H1 (cell line): ENCODE results near the gene DNAJC16. TPM values are rescaled to one million over a fixed set of nuclear protein-coding genes. Genes with fewer than 3 reads are reported as not detected.

Experiments used
- BCL11A ChIP-seq, 2 experiments: IDR thresholded peaks; one replicate each; pipeline ENCODE4 v1.6.1; 2011; ENCODE audit warnings: low read depth in 2 of 2, low read length in 2 of 2, mild to moderate bottlenecking in 2 of 2
- CEBPB ChIP-seq: IDR thresholded peaks from 2 replicates; pipeline ENCODE4 v1.6.1; 2012; ENCODE audit warnings: low read depth, low read length
- GTF2F1 ChIP-seq: IDR thresholded peaks from 2 replicates; pipeline ENCODE4 v1.6.1; 2012; ENCODE audit warnings: low read depth, low read length, improper control_type of control experiment, borderline replicate concordance
- HDAC2 ChIP-seq, 2 experiments: fragments of 300-600 bp in 1 of 2; sonication (generic) in 1 of 2; IDR thresholded peaks; 2 replicates each; pipeline ENCODE4 v1.6.1; 2011 to 2012; ENCODE audit warnings: low read depth in 2 of 2, low read length in 2 of 2, mild to moderate bottlenecking in 2 of 2, moderate library complexity in 2 of 2, borderline replicate concordance in 1 of 2, inconsistent platforms in 1 of 2
- KDM4A ChIP-seq: IDR thresholded peaks from one replicate; pipeline ENCODE4 v1.7.1; 2012; ENCODE audit warnings: low read depth, mild to moderate bottlenecking, moderate library complexity, low read length, inconsistent platforms; ENCODE audit not compliant: severe bottlenecking
- RXRA ChIP-seq: IDR thresholded peaks from 2 replicates; pipeline ENCODE4 v1.6.1; 2011; ENCODE audit warnings: low read depth, mild to moderate bottlenecking, low read length, moderate library complexity; ENCODE audit not compliant: insufficient read depth
- TAF7 ChIP-seq: optimal IDR thresholded peaks from 2 replicates; pipeline ENCODE3; 2011; ENCODE audit warnings: low read depth, mild to moderate bottlenecking, inconsistent platforms, low read length, moderate library complexity, borderline replicate concordance
- polyA plus RNA-seq, 7 experiments: library from polyadenylated mRNA; depleted of rRNA in 3 of 7; stranded (reverse) in 5 of 7; unstranded in 2 of 7; fragments of >200 nt in 5 of 7; fragments of 200-250 nt in 2 of 7; gene quantifications; 1 replicate in 5 of 7; 2 replicates in 1 of 7; 4 replicates in 1 of 7; pipeline versions ENCODE4 v1.2.1 to v1.2.3, GENCODE V29; 2011 to 2013; ENCODE audit warnings: missing spikeins in 2 of 7, mixed read lengths in 2 of 7
- total RNA-seq: library from RNA; stranded (reverse); fragmentation: NEBNext Ultra II Directional; extraction: Animal tissue kit (Norgen Biotek cat#: 25700); gene quantifications from 2 replicates; pipeline ENCODE4 v1.2.1, GENCODE V29; 2021
- TF ChIP-seq, protein P1 (sequence below): IDR thresholded peaks from 2 replicates; pipeline ENCODE4 v1.6.1; 2011; ENCODE audit warnings: low read length, improper control_type of control experiment

Gene DNAJC16
- total and polyA plus RNA-seq, 2 of the 8 experiments (the other 6 are each of a cell fraction or from before 2014, with no cell fraction given): 7.9 to 23.3 TPM

DNA sequence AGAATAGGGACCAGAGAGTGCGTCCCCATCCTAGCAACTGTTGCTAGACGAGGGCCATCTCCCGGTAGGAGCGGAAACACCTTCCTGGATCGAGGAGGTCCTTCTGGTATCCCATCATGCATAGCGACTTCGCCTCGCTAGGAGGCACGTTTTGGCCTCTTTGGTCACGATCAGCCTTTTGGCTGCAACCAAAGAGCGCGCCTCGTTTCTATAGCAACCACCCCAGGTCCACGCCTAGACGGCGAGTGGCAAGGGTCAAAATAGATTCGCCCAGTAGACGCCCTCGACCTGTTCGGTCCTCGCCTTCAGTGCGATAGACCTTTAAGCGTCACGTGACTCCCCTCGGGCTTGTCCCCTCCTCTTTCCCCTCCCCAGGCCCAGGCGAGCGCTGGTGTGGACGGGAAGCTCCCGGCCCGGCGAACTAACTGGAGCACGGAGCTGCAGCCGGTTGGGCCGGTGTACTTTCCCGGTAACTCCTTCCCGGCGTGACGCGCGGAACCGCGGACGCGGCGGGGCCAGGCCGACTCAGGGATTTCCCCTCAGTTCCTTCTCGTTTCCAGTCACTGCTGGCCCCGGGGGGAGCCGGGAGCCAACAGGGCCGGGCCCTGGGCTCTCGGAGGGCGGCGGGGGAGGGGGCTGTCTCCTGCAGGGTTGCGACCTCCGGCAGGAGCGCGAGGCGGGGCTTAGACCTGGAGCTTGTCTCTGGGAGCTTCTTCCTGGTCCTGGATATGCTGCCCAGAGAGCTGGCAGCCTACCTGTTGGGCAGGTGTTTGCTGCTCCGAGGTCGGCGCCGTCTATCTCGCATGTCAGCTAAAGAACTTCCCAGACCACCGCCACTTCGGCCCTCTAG is at the start of gene DNAJC16 (continued):
- TF ChIP-seq RXRA (no peak), BCL11A (IDR thresholded peaks at IDR 0.05; ENCODE audit: low read depth in 2 of 2, low read length in 2 of 2) (no peak), KDM4A (peak; percentile 72), GTF2F1 (peak; percentile 84), CEBPB (peak; percentile 55), HDAC2 (IDR thresholded peaks at IDR 0.05; ENCODE audit: borderline replicate concordance in 1 of 2, low read depth in 2 of 2, low read length in 2 of 2) (no peak), TAF7 (peak; percentile 79)
- TF ChIP-seq, protein P1, sequence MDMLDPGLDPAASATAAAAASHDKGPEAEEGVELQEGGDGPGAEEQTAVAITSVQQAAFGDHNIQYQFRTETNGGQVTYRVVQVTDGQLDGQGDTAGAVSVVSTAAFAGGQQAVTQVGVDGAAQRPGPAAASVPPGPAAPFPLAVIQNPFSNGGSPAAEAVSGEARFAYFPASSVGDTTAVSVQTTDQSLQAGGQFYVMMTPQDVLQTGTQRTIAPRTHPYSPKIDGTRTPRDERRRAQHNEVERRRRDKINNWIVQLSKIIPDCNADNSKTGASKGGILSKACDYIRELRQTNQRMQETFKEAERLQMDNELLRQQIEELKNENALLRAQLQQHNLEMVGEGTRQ: peak; percentile 98
